ENCODE measurements around the gene COL24A1. TPM values are rescaled to one million over a fixed set of nuclear protein-coding genes. Genes with fewer than 3 reads are reported as not detected.

Gene COL24A1
- total RNA-seq, 1 experiment from 2014 or later: 0.08 TPM

- in situ Hi-C loops (cut with HindIII; ENCODE audit: low pct_unique_long_range_greater_than_20kb, low sequenced_read_pairs) (no loop called here), intact Hi-C loops (cut with micrococcal nuclease; ENCODE audit: unreplicated experiment) (loop anchor here (5.0 kb wide), 1 partner anchor 48 kb away; no protein-coding TSS in a partner anchor)
- ChIA-PET POLR2A (no interaction called here), CTCF (no interaction called here)
- no peak for DNase-seq (ENCODE audit: low read depth, low spot score)
- no peak for ATAC-seq
- H3K9me3 ChIP-seq (ENCODE audit: control insufficient read depth, insufficient read depth, low read depth, low read length): no peaks in the 10 kb centered on the region
- no TSS peak for BruUV-seq (replicated peaks)
- no peaks in the 10 kb centered on the region for H3K36me3 ChIP-seq (ENCODE audit: control insufficient read depth, insufficient read depth, low read length)
- peaks cover 44% of the 10 kb centered on the region for H3K27me3 ChIP-seq (ENCODE audit: control insufficient read depth, insufficient read depth, low read length)
- H3K4me1 ChIP-seq (ENCODE audit: control insufficient read depth, insufficient read depth, low read length): no peaks in the 10 kb centered on the region
- H3K27ac ChIP-seq (ENCODE audit: low read length): no peak overlapping the region
- no peak overlapping the region for H3K4me3 ChIP-seq (ENCODE audit: low read depth in 2 of 2, low read length in 2 of 2)
- TF ChIP-seq REST (IDR thresholded peaks at IDR 0.05; ENCODE audit: insufficient read depth in 1 of 2, low read depth in 2 of 2, low read length in 1 of 2): no peak
- TF ChIP-seq POLR2AphosphoS5 (IDR thresholded peaks at IDR 0.05; ENCODE audit: low read depth, low read length): no peak
- TF ChIP-seq SIN3A (IDR thresholded peaks at IDR 0.05; ENCODE audit: borderline replicate concordance, insufficient read depth, low read depth, low read length): no peak
- no peak for TF ChIP-seq CTCF (IDR thresholded peaks at IDR 0.05)
- TF ChIP-seq TCF7L2 (IDR thresholded peaks at IDR 0.05; ENCODE audit: low read depth, low read length): no peak
Observed at GRCh38 chr1:86175756-86176155, 19.2 kb upstream of the COL24A1 start.

GRCh38 chr1:86169625-86170024 is 13.1 kb upstream of the COL24A1 start:
- TF ChIP-seq REST (IDR thresholded peaks at IDR 0.05; ENCODE audit: insufficient read depth in 1 of 2, low read depth in 2 of 2, low read length in 1 of 2) (no peak), POLR2AphosphoS5 (IDR thresholded peaks at IDR 0.05; ENCODE audit: low read depth, low read length) (no peak), CTCF (IDR thresholded peaks at IDR 0.05) (peak; percentile 61; the same call in 1 of the 2 replicates)
- intact Hi-C loops (cut with micrococcal nuclease; ENCODE audit: unreplicated experiment) (no loop called here), in situ Hi-C loops (cut with HindIII; ENCODE audit: low pct_unique_long_range_greater_than_20kb, low sequenced_read_pairs) (no loop called here)
- DNase-seq (ENCODE audit: low read depth, low spot score) (no peak), ATAC-seq (peak; percentile 60; the same call in 1 of the 2 replicates)
- H3K4me3 ChIP-seq (ENCODE audit: low read depth in 2 of 2, low read length in 2 of 2): no peak overlapping the region
- H3K36me3 ChIP-seq (ENCODE audit: control insufficient read depth, insufficient read depth, low read length): no peaks in the 10 kb centered on the region
- POLR2A ChIA-PET: no interaction called here
- H3K27me3 ChIP-seq (ENCODE audit: control insufficient read depth, insufficient read depth, low read length): peaks cover 7% of the 10 kb centered on the region
- no peaks in the 10 kb centered on the region for H3K4me1 ChIP-seq (ENCODE audit: control insufficient read depth, insufficient read depth, low read length)
- H3K9me3 ChIP-seq (ENCODE audit: control insufficient read depth, insufficient read depth, low read depth, low read length): no peaks in the 10 kb centered on the region
- BruUV-seq (replicated peaks): no TSS peak
- CTCF ChIA-PET: interaction anchor here (0.5 kb wide), 1 partner anchor 139 kb away, joined by 5 read pairs; no protein-coding TSS in a partner anchor
- no peak overlapping the region for H3K27ac ChIP-seq (ENCODE audit: low read length)

All from Panc1 (cell line).